SH-SY5Y (cell line): ENCODE data around the gene PLAAT2.

ENCODE experiments used
- GATA2 ChIP-seq: IDR thresholded peaks from 2 replicates; pipeline ENCODE4 v1.6.1; 2011; ENCODE audit warnings: mild to moderate bottlenecking, low read depth, low read length
- GATA3 ChIP-seq: IDR thresholded peaks from 2 replicates; pipeline ENCODE4 v1.6.1; 2011; ENCODE audit warnings: low read depth, mild to moderate bottlenecking, low read length, moderate library complexity

DNA sequence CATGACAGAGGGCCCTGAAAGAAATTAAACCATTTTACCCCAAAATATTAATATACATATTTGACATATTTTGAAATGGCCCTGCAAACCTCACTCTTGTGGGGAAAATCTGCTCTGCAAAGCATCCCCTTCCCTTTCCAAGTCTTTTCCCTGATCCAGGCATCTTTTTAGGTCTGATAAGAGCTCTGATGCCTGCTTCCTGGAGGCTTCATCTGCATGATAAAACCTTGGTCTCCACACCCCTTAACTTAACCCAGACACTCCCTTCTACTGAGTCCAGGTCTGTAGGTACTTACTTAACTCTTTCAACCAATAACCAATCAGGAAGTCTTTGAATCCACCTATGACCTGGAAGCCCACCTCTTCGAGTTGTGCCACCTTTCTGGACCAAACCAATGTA, 59.1 kb downstream of the PLAAT2 start:
- TF ChIP-seq GATA3 (no peak), GATA2 (no peak)
